Adipocyte (in vitro differentiated cells): Measurements from ENCODE around the gene TEKT1.

Source experiments
- DNase-seq: peaks from one replicate; pipeline ENCODE4 v3.0.0-alpha.2; 2015; ENCODE audit warnings: low read depth
- H3K27me3 ChIP-seq: replicated peaks from 2 replicates; pipeline ENCODE4 v1.7.0; 2013; ENCODE audit warnings: mild to moderate bottlenecking, low read length, moderate library complexity; ENCODE audit not compliant: control insufficient read depth, insufficient read depth
- H3K36me3 ChIP-seq: 2 replicates; pipeline ENCODE4 v1.7.0; 2013; ENCODE audit warnings: low read length, mild to moderate bottlenecking, moderate library complexity; ENCODE audit not compliant: control insufficient read depth, insufficient read depth, severe bottlenecking
- H3K4me1 ChIP-seq: 2 replicates; pipeline ENCODE4 v1.7.0; 2013; ENCODE audit warnings: mild to moderate bottlenecking, low read length, moderate library complexity; ENCODE audit not compliant: control insufficient read depth, insufficient read depth
- H3K4me3 ChIP-seq: 2 replicates; pipeline ENCODE4 v1.7.0; 2013; ENCODE audit warnings: mild to moderate bottlenecking, low read length, moderate library complexity
- H3K9ac ChIP-seq: 2 replicates; pipeline ENCODE4 v1.7.0; 2013; ENCODE audit warnings: mild to moderate bottlenecking, low read length, moderate library complexity
- H3K9me3 ChIP-seq: 2 replicates; pipeline ENCODE4 v1.7.0; 2013; ENCODE audit warnings: mild to moderate bottlenecking, low read length, moderate library complexity; ENCODE audit not compliant: control insufficient read depth

The TEKT1 gene

GRCh38 chr17:6815775-6816174 is 15.8 kb downstream of the TEKT1 start:
- peaks cover 26% of the 10 kb centered on the region for H3K27me3 ChIP-seq
- peaks cover 6% of the 10 kb centered on the region for H3K9me3 ChIP-seq
- DNase-seq, result no peak
- no peak overlapping the region for H3K9ac ChIP-seq
- no peaks in the 10 kb centered on the region for H3K36me3 ChIP-seq
- H3K4me1 ChIP-seq, result no peaks in the 10 kb centered on the region
- H3K4me3 ChIP-seq, result no peak overlapping the region

GRCh38 chr17:6812295-6812694 is 19.2 kb downstream of the TEKT1 start:
- no peak for DNase-seq
- peaks cover 18% of the 10 kb centered on the region for H3K27me3 ChIP-seq
- no peak overlapping the region for H3K4me3 ChIP-seq
- no peak overlapping the region for H3K9ac ChIP-seq
- H3K9me3 ChIP-seq, result no peaks in the 10 kb centered on the region
- H3K36me3 ChIP-seq, result no peaks in the 10 kb centered on the region
- H3K4me1 ChIP-seq, result no peaks in the 10 kb centered on the region

- no peak for DNase-seq
- H3K4me1 ChIP-seq, result no peaks in the 10 kb centered on the region
- peaks cover 18% of the 10 kb centered on the region for H3K27me3 ChIP-seq
- H3K9me3 ChIP-seq, result no peaks in the 10 kb centered on the region
- no peak overlapping the region for H3K9ac ChIP-seq
- no peak overlapping the region for H3K4me3 ChIP-seq
- H3K36me3 ChIP-seq, result no peaks in the 10 kb centered on the region
Observed at GRCh38 chr17:6811510-6811909, 20.0 kb downstream of the TEKT1 start.

GRCh38 chr17:6800422-6801027 is 31.0 kb downstream of the TEKT1 start:
- DNase-seq, result no peak
- Histone ChIP-seq H3K4me1 (peaks cover 12% of the 10 kb centered on the region), H3K27me3 (peaks cover 9% of the 10 kb centered on the region), H3K36me3 (no peaks in the 10 kb centered on the region), H3K4me3 (no peak overlapping the region), H3K9me3 (no peaks in the 10 kb centered on the region), H3K9ac (no peak overlapping the region)

- no peaks in the 10 kb centered on the region for H3K36me3 ChIP-seq
- H3K27me3 ChIP-seq, result peaks cover 9% of the 10 kb centered on the region
- no peaks in the 10 kb centered on the region for H3K9me3 ChIP-seq
- H3K9ac ChIP-seq, result no peak overlapping the region
- no peak for DNase-seq
- H3K4me3 ChIP-seq, result no peak overlapping the region
- H3K4me1 ChIP-seq, result peaks cover 12% of the 10 kb centered on the region
Observed at GRCh38 chr17:6799738-6800137, 31.8 kb downstream of the TEKT1 start.

- Histone ChIP-seq H3K27me3 (peaks cover 9% of the 10 kb centered on the region), H3K9ac (no peak overlapping the region), H3K36me3 (no peaks in the 10 kb centered on the region), H3K4me3 (no peak overlapping the region), H3K9me3 (no peaks in the 10 kb centered on the region), H3K4me1 (peaks cover 12% of the 10 kb centered on the region)
- peak; percentile 67 for DNase-seq
Observed at GRCh38 chr17:6797718-6798351, 33.7 kb downstream of the TEKT1 start.

GRCh38 chr17:6796887-6797490 is 34.5 kb downstream of the TEKT1 start:
- Histone ChIP-seq H3K27me3 (peaks cover 9% of the 10 kb centered on the region), H3K36me3 (no peaks in the 10 kb centered on the region), H3K9me3 (no peaks in the 10 kb centered on the region), H3K4me3 (no peak overlapping the region), H3K9ac (no peak overlapping the region), H3K4me1 (peaks cover 12% of the 10 kb centered on the region)
- DNase-seq, result no peak

- no peak overlapping the region for H3K9ac ChIP-seq
- no peak overlapping the region for H3K4me3 ChIP-seq
- peaks cover 12% of the 10 kb centered on the region for H3K27me3 ChIP-seq
- DNase-seq, result no peak
- peaks cover 12% of the 10 kb centered on the region for H3K4me1 ChIP-seq
- H3K9me3 ChIP-seq, result no peaks in the 10 kb centered on the region
- H3K36me3 ChIP-seq, result no peaks in the 10 kb centered on the region
Observed at GRCh38 chr17:6796017-6796886, 35.3 kb downstream of the TEKT1 start.

GRCh38 chr17:6793748-6794493 is 37.6 kb downstream of the TEKT1 start:
- no peak overlapping the region for H3K9ac ChIP-seq

GRCh38 chr17:6789146-6789545 is 42.4 kb downstream of the TEKT1 start:
- peaks cover 24% of the 10 kb centered on the region for H3K27me3 ChIP-seq
- H3K9me3 ChIP-seq, result no peaks in the 10 kb centered on the region
- H3K36me3 ChIP-seq, result no peaks in the 10 kb centered on the region
- H3K4me1 ChIP-seq, result peaks cover 3% of the 10 kb centered on the region
- H3K4me3 ChIP-seq, result no peak overlapping the region
- H3K9ac ChIP-seq, result no peak overlapping the region
- no peak for DNase-seq

More at GRCh38 chr17:6793748-6794493, 37.6 kb downstream of the TEKT1 start:
- peaks cover 12% of the 10 kb centered on the region for H3K4me1 ChIP-seq
- H3K9me3 ChIP-seq, result no peaks in the 10 kb centered on the region
- H3K36me3 ChIP-seq, result no peaks in the 10 kb centered on the region
- no peak overlapping the region for H3K4me3 ChIP-seq
- H3K27me3 ChIP-seq, result peaks cover 22% of the 10 kb centered on the region
- no peak for DNase-seq
